Right atrium auricular region (tissue), 2 donors: Measurements from ENCODE around the gene PRLR. TPM values are rescaled to one million over a fixed set of nuclear protein-coding genes. Genes with fewer than 3 reads are reported as not detected.

Experiments used
- DNase-seq: peaks from one replicate; pipeline ENCODE4 v3.0.0-alpha.2; 2019; ENCODE audit warnings: low spot score
- H3K27ac ChIP-seq, 2 donors: fragments of 200-600 bp; sonication (generic); 1 replicate in 1 of 2; 2 replicates in 1 of 2; pipeline ENCODE4 v1.5.1; 2016 to 2019
- H3K27me3 ChIP-seq, 2 donors: fragments of 200-600 bp; sonication (generic); one replicate each; pipeline versions ENCODE4 v1.5.1 to v1.6.0; 2017 to 2019
- H3K36me3 ChIP-seq: fragments of 200-600 bp; sonication (generic); one replicate; pipeline ENCODE4 v1.5.1; 2016
- H3K4me1 ChIP-seq, 2 donors: fragments of 200-600 bp; sonication (generic); one replicate each; pipeline versions ENCODE4 v1.5.1 to v1.6.0; 2017 to 2019
- H3K4me3 ChIP-seq, 2 donors: fragments of 200-600 bp; sonication (generic); 1 replicate in 1 of 2; 2 replicates in 1 of 2; pipeline ENCODE4 v1.5.1; 2017 to 2019; ENCODE audit warnings: mild to moderate bottlenecking in 1 of 2, moderate library complexity in 1 of 2
- H3K9me3 ChIP-seq, 2 donors: fragments of 200-600 bp; sonication (generic); one replicate each; pipeline ENCODE4 v1.5.1; 2019
- total RNA-seq, 2 donors: library from RNA; depleted of rRNA; stranded (reverse); fragments of >200 nt; gene quantifications; one replicate each; pipeline ENCODE4 v1.1.0, GENCODE V29; 2016
- TF ChIP-seq, protein P1 (sequence below), 2 donors: fragments of 200-600 bp; sonication (generic); IDR thresholded peaks; one replicate each; pipeline ENCODE4 v1.5.1; 2019; ENCODE audit warnings: antibody characterized with exemption in 2 of 2

Gene PRLR
- total RNA-seq, 2 donors from 2014 or later: 0.15 to 0.31 TPM

DNA sequence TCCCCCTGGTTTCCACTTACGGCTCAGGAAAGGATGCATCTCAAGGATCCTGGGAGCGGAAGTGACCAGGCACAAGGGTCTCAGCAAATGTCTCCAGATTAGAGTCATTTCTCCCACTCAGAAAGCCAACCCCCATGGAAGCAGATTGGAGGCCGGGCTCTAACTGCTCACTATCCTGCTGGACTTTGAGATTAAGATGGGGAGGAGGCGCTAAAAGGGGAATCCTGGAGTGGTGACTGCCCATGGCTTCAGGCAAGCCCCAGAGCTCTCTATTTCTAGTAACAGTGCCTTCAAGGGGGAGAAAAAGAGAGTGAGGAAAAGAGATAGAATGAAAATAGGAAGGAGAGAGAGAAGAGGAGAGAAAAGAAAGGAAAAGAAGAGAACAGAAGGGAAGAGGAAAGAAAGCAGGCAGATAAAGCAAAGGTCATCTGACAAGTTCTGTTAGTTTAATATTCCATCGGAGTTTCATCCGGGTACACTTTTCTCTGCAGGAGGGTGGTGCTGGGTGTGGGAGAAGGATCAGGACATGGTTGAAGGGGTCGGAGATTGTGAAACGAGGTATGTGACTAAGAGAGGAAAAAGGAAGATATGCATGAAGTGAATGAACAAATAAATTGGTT lies 182.4 kb downstream of the PRLR start, which contains the start of gene AGXT2:
TSS of gene AGXT2 (minus strand) at position 165 of the 620 bp plus-strand sequence. CDS start at position 108, 57 bp downstream.
- H3K4me1 ChIP-seq: no peaks in the 10 kb centered on the region
- H3K4me3 ChIP-seq: no peak within 1 kb of the TSS
- no peak for DNase-seq
- TF ChIP-seq, protein P1, sequence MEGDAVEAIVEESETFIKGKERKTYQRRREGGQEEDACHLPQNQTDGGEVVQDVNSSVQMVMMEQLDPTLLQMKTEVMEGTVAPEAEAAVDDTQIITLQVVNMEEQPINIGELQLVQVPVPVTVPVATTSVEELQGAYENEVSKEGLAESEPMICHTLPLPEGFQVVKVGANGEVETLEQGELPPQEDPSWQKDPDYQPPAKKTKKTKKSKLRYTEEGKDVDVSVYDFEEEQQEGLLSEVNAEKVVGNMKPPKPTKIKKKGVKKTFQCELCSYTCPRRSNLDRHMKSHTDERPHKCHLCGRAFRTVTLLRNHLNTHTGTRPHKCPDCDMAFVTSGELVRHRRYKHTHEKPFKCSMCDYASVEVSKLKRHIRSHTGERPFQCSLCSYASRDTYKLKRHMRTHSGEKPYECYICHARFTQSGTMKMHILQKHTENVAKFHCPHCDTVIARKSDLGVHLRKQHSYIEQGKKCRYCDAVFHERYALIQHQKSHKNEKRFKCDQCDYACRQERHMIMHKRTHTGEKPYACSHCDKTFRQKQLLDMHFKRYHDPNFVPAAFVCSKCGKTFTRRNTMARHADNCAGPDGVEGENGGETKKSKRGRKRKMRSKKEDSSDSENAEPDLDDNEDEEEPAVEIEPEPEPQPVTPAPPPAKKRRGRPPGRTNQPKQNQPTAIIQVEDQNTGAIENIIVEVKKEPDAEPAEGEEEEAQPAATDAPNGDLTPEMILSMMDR (IDR thresholded peaks at IDR 0.05): no peak
- H3K27ac ChIP-seq: no peak within 1 kb of the TSS
- H3K36me3 ChIP-seq: no peaks in the 10 kb centered on the region
- H3K27me3 ChIP-seq: no peaks in the 10 kb centered on the region
- H3K9me3 ChIP-seq: no peaks in the 10 kb centered on the region

DNA sequence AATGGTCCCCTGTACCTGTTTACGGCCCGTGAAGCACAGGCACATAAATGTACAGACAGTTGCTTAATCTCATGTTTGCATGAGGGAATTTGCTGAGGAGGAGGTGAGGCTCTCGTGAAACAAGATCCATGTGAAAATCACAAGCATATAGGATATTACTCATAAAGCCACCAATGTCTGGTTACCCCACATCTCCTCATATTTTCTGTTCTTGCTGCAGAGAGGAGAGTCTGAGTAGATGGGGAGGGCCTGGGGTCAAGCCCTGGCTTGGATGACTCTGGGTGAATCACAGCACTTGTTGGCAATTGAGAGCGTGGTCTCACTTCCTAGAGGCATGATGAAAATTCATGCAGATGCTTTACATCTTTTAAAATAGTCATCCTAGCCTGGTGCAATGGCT lies 183.5 kb downstream of the PRLR start:
- H3K36me3 ChIP-seq: no peaks in the 10 kb centered on the region
- no peaks in the 10 kb centered on the region for H3K27me3 ChIP-seq
- H3K27ac ChIP-seq: no peak overlapping the region
- no peaks in the 10 kb centered on the region for H3K9me3 ChIP-seq
- H3K4me3 ChIP-seq: no peak overlapping the region
- H3K4me1 ChIP-seq: no peaks in the 10 kb centered on the region
- TF ChIP-seq, protein P1 (IDR thresholded peaks at IDR 0.05): no peak
- DNase-seq: no peak

DNA sequence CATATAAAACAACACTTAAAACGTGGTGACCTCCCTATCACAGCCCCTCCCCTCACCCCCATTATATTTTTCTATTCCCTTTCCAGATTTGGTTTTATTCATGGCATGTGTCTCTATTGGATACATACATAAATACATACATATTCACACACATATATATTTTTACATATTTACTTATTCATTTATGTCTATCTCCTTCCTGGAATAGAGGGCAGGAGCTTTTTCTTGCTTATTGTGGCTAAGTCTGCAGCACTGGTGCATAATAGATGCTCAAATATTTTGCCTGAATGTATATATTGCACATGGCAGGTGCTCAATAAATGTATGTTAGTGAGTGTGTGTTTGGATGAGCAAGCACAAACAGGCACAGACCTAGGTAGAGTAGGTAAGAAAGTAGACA lies 185.0 kb downstream of the PRLR start:
- H3K27ac ChIP-seq: no peak overlapping the region
- no peak for DNase-seq
- TF ChIP-seq, protein P1 (IDR thresholded peaks at IDR 0.05): no peak
- no peak overlapping the region for H3K4me3 ChIP-seq
- no peaks in the 10 kb centered on the region for H3K9me3 ChIP-seq
- no peaks in the 10 kb centered on the region for H3K36me3 ChIP-seq
- H3K27me3 ChIP-seq: no peaks in the 10 kb centered on the region
- no peaks in the 10 kb centered on the region for H3K4me1 ChIP-seq

DNA sequence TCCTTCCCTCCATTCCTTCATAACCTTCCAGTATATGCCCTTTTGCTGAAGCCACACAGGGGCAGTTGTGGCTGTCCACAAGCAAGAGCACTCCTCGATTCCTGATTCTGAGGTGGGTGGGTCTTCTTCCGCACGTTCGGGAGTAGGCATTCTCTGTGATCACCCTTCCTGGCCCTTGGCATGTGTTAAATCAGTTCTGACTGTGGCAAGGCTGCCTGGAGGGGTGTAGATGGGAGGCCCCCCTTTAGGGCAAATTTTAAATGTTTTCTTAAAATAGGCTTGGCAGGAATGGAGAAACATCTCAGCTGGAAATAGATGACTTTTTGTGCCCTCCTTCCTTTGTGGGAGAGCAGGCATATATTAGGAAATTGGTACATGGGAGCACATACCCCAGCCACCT lies 185.6 kb downstream of the PRLR start:
- Histone ChIP-seq H3K27ac (no peak overlapping the region), H3K4me3 (no peak overlapping the region), H3K27me3 (no peaks in the 10 kb centered on the region), H3K4me1 (no peaks in the 10 kb centered on the region), H3K36me3 (no peaks in the 10 kb centered on the region), H3K9me3 (no peaks in the 10 kb centered on the region)
- TF ChIP-seq, protein P1 (IDR thresholded peaks at IDR 0.05): no peak
- DNase-seq: no peak

DNA sequence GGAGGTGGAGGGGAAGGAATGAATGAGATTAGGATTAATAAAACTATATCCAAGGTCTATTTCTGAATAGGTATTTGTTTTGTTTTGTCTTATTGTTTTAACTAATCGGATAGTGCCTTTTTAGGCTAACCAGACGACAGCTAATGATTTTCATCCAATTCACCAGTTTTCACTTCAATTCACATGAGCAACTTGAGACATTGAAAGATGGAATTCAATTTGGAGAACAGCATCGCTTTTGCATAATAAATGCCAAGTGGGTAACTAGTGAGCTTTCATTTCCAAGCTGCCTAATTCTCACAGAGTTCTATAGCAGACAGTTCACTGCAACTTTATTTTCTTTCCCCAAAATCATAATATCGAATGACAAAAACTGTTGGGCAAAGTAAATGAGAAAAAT lies 187.5 kb downstream of the PRLR start:
- no peak for DNase-seq
- Histone ChIP-seq H3K27me3 (no peaks in the 10 kb centered on the region), H3K4me1 (peaks cover 0 to 4% of the 10 kb centered on the region in 2 donors), H3K9me3 (no peaks in the 10 kb centered on the region), H3K4me3 (no peak overlapping the region), H3K27ac (no peak overlapping the region), H3K36me3 (no peaks in the 10 kb centered on the region)
- TF ChIP-seq, protein P1 (IDR thresholded peaks at IDR 0.05): no peak

DNA sequence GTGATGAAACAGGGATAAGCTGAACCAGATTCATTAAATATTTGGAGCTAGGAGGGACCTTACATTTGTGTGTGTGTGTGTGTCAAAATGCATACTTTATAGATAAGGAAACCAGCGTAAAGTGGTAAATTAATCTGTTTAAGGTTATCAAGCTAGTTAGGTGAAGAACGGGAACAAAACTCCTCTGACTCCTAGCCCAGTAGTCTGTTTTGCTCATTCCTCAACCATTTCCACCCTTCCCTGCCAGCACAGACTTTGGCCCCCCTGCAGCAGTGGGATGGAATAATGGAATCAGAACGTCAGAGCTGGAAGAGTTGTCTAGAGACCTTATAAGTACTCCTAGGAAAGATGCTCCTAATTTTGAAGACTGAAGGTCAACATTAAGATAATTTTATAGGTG lies 189.0 kb downstream of the PRLR start:
- DNase-seq: no peak
- Histone ChIP-seq H3K27me3 (no peaks in the 10 kb centered on the region), H3K4me1 (peaks cover 0 to 4% of the 10 kb centered on the region in 2 donors), H3K36me3 (no peaks in the 10 kb centered on the region), H3K27ac (no peak overlapping the region), H3K4me3 (no peak overlapping the region), H3K9me3 (no peaks in the 10 kb centered on the region)
- TF ChIP-seq, protein P1 (IDR thresholded peaks at IDR 0.05): no peak
